Endothelial cell of umbilical vein (primary cell): ENCODE measurements around the gene FIGLA.

Experiments
- JUN ChIP-seq: IDR thresholded peaks from 2 replicates; pipeline ENCODE4 v1.6.1; 2011; ENCODE audit warnings: borderline replicate concordance, low read depth; ENCODE audit not compliant: insufficient read length, insufficient read depth
- MYC ChIP-seq: IDR thresholded peaks from one replicate; pipeline ENCODE4 v1.6.1; 2011; ENCODE audit warnings: mild to moderate bottlenecking, low read depth, low read length
- POLR2A ChIP-seq: IDR thresholded peaks from 2 replicates; pipeline ENCODE4 v1.6.1; 2012; ENCODE audit warnings: low read depth, mild to moderate bottlenecking, control low read depth, low read length
- POLR2AphosphoS5 ChIP-seq: IDR thresholded peaks from 2 replicates; pipeline ENCODE4 v1.6.1; 2012; ENCODE audit warnings: low read depth, mild to moderate bottlenecking, control low read depth, low read length, moderate library complexity; ENCODE audit not compliant: insufficient read depth
- TF ChIP-seq, protein P1 (sequence below), 2 donors: IDR thresholded peaks; 1 replicate in 1 of 2; 2 replicates in 1 of 2; pipeline ENCODE4 v1.5.1; 2011; ENCODE audit warnings: low read length in 2 of 2, mild to moderate bottlenecking in 2 of 2, moderate library complexity in 2 of 2, control low read depth in 1 of 2, inconsistent platforms in 1 of 2, low read depth in 1 of 2; ENCODE audit not compliant: insufficient read depth in 1 of 2; ENCODE audit errors: extremely low read depth in 1 of 2

DNA sequence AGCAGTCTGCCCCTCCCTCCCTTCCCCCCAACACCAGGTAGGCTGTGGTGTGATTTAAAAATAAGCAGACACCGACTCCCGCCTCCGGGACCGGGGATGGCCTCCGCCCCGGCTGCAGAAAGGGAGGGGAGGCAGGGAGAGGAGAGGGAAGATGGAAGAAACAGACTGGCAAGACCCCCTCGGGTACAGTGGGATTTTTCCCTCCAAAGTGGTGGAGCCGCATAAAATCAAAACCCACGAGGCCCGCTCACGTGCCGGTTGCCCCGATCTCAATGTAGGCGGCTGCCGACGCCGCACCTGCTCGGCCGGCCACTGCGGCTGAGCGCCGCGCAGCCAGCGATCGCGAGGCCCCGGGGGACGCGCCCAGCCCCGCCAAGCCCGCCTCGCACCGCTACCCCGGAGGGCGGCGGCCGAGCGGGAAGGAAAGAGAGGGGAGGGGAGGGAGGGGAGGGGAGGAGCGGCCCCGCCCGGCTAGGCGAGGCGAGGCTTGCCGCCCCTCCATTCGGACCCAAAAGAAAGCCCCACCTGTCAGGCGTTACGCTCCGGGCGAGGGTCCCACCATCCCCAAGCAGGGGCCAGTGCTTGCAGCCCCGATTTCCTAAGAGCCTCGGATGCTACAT is 23.3 kb downstream of the FIGLA start:
- no peak for TF ChIP-seq MYC
- no peak for TF ChIP-seq POLR2A
- TF ChIP-seq, protein P1, sequence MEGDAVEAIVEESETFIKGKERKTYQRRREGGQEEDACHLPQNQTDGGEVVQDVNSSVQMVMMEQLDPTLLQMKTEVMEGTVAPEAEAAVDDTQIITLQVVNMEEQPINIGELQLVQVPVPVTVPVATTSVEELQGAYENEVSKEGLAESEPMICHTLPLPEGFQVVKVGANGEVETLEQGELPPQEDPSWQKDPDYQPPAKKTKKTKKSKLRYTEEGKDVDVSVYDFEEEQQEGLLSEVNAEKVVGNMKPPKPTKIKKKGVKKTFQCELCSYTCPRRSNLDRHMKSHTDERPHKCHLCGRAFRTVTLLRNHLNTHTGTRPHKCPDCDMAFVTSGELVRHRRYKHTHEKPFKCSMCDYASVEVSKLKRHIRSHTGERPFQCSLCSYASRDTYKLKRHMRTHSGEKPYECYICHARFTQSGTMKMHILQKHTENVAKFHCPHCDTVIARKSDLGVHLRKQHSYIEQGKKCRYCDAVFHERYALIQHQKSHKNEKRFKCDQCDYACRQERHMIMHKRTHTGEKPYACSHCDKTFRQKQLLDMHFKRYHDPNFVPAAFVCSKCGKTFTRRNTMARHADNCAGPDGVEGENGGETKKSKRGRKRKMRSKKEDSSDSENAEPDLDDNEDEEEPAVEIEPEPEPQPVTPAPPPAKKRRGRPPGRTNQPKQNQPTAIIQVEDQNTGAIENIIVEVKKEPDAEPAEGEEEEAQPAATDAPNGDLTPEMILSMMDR (IDR thresholded peaks at IDR 0.05; ENCODE audit: extremely low read depth in 1 of 2, insufficient read depth in 1 of 2, low read depth in 1 of 2, low read length in 2 of 2), result no peak
- no peak for TF ChIP-seq JUN
- TF ChIP-seq POLR2AphosphoS5, result no peak
